Spleen (tissue), 7 donors: ENCODE measurements around the gene SRCIN1.

Source experiments
- CTCF ChIP-seq, 11 experiments: fragments of 200-600 bp in 7 of 11; fragments of 450-650 bp in 4 of 11; sonication (generic) in 4 of 11; IDR thresholded peaks in 8 of 11; conservative IDR thresholded peaks in 3 of 11; 1 replicate in 7 of 11; 2 replicates in 4 of 11; pipeline versions ENCODE4 v1.4.0 to v1.8.0; 2016 to 2021; ENCODE audit warnings: antibody characterized with exemption in 11 of 11, inconsistent platforms in 4 of 11, mild to moderate bottlenecking in 1 of 11
- POLR2A ChIP-seq, 3 donors: fragments of 450-650 bp; IDR thresholded peaks; one replicate each; pipeline ENCODE4 v1.5.1; 2017; ENCODE audit warnings: antibody characterized with exemption in 3 of 3, mild to moderate bottlenecking in 1 of 3
- POLR2AphosphoS5 ChIP-seq, 3 donors: sonication (generic); formaldehyde crosslinking; IDR thresholded peaks; one replicate each; pipeline ENCODE4 v1.5.1; 2017; ENCODE audit warnings: antibody characterized with exemption in 3 of 3
- donor health status: DM: no; HTN: no; CAD: no; lungs with moderate emphysema.
- donor health status: DM: no; HTN: no; CAD: no.
- donor health status: DM: no; HTN: no; CAD: no.

- TF ChIP-seq CTCF (IDR thresholded peaks at IDR 0.05 in 8 of 11, conservative IDR thresholded peaks at IDR 0.05 in 3 of 11) (no peak), POLR2A (IDR thresholded peaks at IDR 0.05) (no peak), POLR2AphosphoS5 (IDR thresholded peaks at IDR 0.05) (no peak)
Measured at GRCh38 chr17:38603786-38604478, 1.8 kb downstream of the SRCIN1 start.
